GM23248 (cell line): Measurements from ENCODE around the gene ELMO1. TPM values are rescaled to one million over a fixed set of nuclear protein-coding genes. Genes with fewer than 3 reads are reported as not detected.

Experiments used
- DNase-seq: peaks from one replicate; pipeline ENCODE4 v3.0.0-alpha.2; 2015
- H2AFZ ChIP-seq: fragments of 200-600 bp; sonication (generic); 2 replicates; pipeline ENCODE4 v1.6.1; 2016; ENCODE audit warnings: antibody characterized with exemption
- H3F3A ChIP-seq: fragments of 200-600 bp; sonication (generic); 2 replicates; pipeline ENCODE4 v1.6.1; 2016; ENCODE audit warnings: mild to moderate bottlenecking, antibody characterized with exemption, mixed run types; ENCODE audit not compliant: insufficient read depth
- H3K27ac ChIP-seq: fragments of 200-600 bp; sonication (generic); 2 replicates; pipeline ENCODE4 v1.5.1; 2016; ENCODE audit warnings: mild to moderate bottlenecking
- H3K27me3 ChIP-seq: fragments of 200-600 bp; sonication (generic); replicated peaks from 2 replicates; pipeline ENCODE4 v1.6.1; 2016; ENCODE audit warnings: mild to moderate bottlenecking; ENCODE audit not compliant: insufficient read depth
- H3K36me3 ChIP-seq: fragments of 200-600 bp; sonication (generic); 2 replicates; pipeline ENCODE4 v1.6.1; 2016; ENCODE audit warnings: low read depth, mild to moderate bottlenecking
- H3K4me1 ChIP-seq: fragments of 200-600 bp; sonication (generic); 2 replicates; pipeline ENCODE4 v1.6.1; 2016; ENCODE audit warnings: mild to moderate bottlenecking; ENCODE audit not compliant: insufficient read depth
- H3K4me2 ChIP-seq: fragments of 200-600 bp; sonication (generic); one replicate; pipeline ENCODE4 v1.6.1; 2016; ENCODE audit warnings: mild to moderate bottlenecking; ENCODE audit not compliant: unreplicated experiment
- H3K4me3 ChIP-seq: fragments of 200-600 bp; sonication (generic); 2 replicates; pipeline ENCODE4 v1.5.1; 2016; ENCODE audit warnings: mild to moderate bottlenecking
- H3K79me2 ChIP-seq: fragments of 200-600 bp; sonication (generic); 2 replicates; pipeline ENCODE4 v1.6.1; 2016; ENCODE audit warnings: mild to moderate bottlenecking; ENCODE audit not compliant: insufficient read depth
- H3K9ac ChIP-seq: fragments of 200-600 bp; sonication (generic); 2 replicates; pipeline ENCODE4 v1.6.1; 2016; ENCODE audit warnings: mild to moderate bottlenecking
- H3K9me2 ChIP-seq: fragments of 200-600 bp; sonication (generic); 2 replicates; pipeline ENCODE4 v1.6.1; 2016; ENCODE audit warnings: mixed run types, mild to moderate bottlenecking, moderate library complexity; ENCODE audit not compliant: insufficient read depth
- H3K9me3 ChIP-seq: fragments of 200-600 bp; sonication (generic); one replicate; pipeline ENCODE4 v1.6.1; 2017; ENCODE audit warnings: low read depth
- H4K20me1 ChIP-seq: fragments of 200-600 bp; sonication (generic); 2 replicates; pipeline ENCODE4 v1.6.0; 2016; ENCODE audit not compliant: insufficient read depth
- EZH2 ChIP-seq: fragments of 200-600 bp; sonication (generic); IDR thresholded peaks from 2 replicates; pipeline ENCODE4 v1.6.1; 2018; ENCODE audit warnings: antibody characterized with exemption, mild to moderate bottlenecking; ENCODE audit not compliant: insufficient read depth, poor library complexity, severe bottlenecking
- EZH2phosphoT487 ChIP-seq: fragments of 200-600 bp; sonication (generic); IDR thresholded peaks from 2 replicates; pipeline ENCODE4 v1.6.1; 2018; ENCODE audit warnings: antibody characterized with exemption, moderate library complexity, mild to moderate bottlenecking, low read depth; ENCODE audit not compliant: insufficient read depth
- WGBS, 2 experiments: methylation state at CpG; one replicate each; pipeline ENCODE4 v1.1.6; 2015 to 2017; ENCODE audit warnings: low lambda C conversion rate in 2 of 2, low coverage in 1 of 2; ENCODE audit errors: missing lambda C conversion rate in 2 of 2; 5-methylcytosine and 5-hydroxymethylcytosine counted together
- in situ Hi-C: fragments of 300-500 bp; cut with MboI; formaldehyde crosslinking; loops from 2 replicates; pipeline ENCODE4 v1.15.0; 2020
- polyA plus RNA-seq: library from polyadenylated mRNA; unstranded; fragments of >200 nt; fragmentation: Nextera tagmentation; extraction: Ambion mirVana; gene quantifications from 2 replicates; pipeline ENCODE4 v1.2.1, GENCODE V29; 2016
- total RNA-seq: library from RNA; depleted of rRNA; stranded (reverse); fragments of >200 nt; shearing (Covaris generic); gene quantifications from 2 replicates; pipeline ENCODE4 v1.2.3, GENCODE V29; 2014

The ELMO1 gene
- total and polyA plus RNA-seq, 2 experiments from 2014 or later: not detected

DNA sequence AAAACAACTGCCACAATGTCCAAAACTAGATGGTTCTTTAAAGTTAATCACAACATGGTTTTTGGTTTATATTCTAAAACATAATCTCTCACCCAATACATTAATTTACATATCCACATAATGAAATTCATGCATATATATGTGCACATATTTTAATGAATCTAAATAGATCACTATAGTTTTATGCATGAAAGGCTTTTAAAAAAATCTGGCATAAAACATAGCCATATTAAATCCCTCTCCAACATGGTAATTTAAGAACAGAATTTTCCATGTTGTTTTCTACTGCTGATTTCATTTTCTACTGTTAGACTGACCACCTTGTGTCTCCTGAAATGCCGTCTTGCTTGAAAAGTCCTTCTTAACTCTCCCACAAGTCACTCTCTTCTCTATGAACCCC, 528.2 kb downstream of the ELMO1 start:
- Histone ChIP-seq H3K9me3 (no peaks in the 10 kb centered on the region), H3K4me3 (no peak overlapping the region), H3K79me2 (no peaks in the 10 kb centered on the region), H3F3A (no peaks in the 10 kb centered on the region), H3K27ac (no peak overlapping the region), H3K4me1 (no peaks in the 10 kb centered on the region), H3K4me2 (no peak overlapping the region), H3K9ac (no peak overlapping the region), H3K27me3 (no peaks in the 10 kb centered on the region), H3K9me2 (no peaks in the 10 kb centered on the region), H3K36me3 (no peaks in the 10 kb centered on the region), H4K20me1 (no peaks in the 10 kb centered on the region), H2AFZ (no peak overlapping the region)
- TF ChIP-seq EZH2phosphoT487: no peak
- in situ Hi-C loops: no loop called here
- WGBS, 2 experiments: 50 to 62% methylated on average over 1 of the region's 1 CpG
- DNase-seq: no peak

DNA sequence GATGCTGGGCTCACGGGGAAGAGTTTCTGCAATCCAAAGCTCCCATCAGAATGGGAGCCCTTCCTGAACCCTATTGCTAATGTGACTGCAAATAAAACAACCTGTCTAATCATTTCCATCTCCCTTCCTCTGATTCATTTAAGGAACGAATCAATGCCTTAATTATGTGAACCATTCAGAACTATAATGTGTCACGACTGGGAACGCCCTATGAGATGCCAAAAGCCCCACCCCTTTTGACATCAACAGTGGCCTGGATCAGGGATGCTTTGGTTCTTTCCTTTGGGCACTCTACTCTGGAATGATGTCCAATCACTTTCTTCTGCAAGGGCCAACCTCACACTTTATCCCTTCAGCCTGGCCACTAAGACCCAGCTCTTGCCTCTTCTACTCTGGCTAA, 528.9 kb downstream of the ELMO1 start:
- H3K9me3 ChIP-seq: no peaks in the 10 kb centered on the region
- H2AFZ ChIP-seq: no peak overlapping the region
- WGBS, 2 experiments: 30 to 34% methylated on average over 4 of the region's 4 CpGs
- H3K36me3 ChIP-seq: no peaks in the 10 kb centered on the region
- H4K20me1 ChIP-seq: no peaks in the 10 kb centered on the region
- no peak for DNase-seq
- H3K4me1 ChIP-seq: no peaks in the 10 kb centered on the region
- no peaks in the 10 kb centered on the region for H3K9me2 ChIP-seq
- no peak overlapping the region for H3K27ac ChIP-seq
- in situ Hi-C loops: no loop called here
- H3K27me3 ChIP-seq: no peaks in the 10 kb centered on the region
- H3K4me2 ChIP-seq: no peak overlapping the region
- no peak overlapping the region for H3K9ac ChIP-seq
- TF ChIP-seq EZH2phosphoT487 (no peak), EZH2 (no peak)
- H3F3A ChIP-seq: no peaks in the 10 kb centered on the region
- no peak overlapping the region for H3K4me3 ChIP-seq
- H3K79me2 ChIP-seq: no peaks in the 10 kb centered on the region

DNA sequence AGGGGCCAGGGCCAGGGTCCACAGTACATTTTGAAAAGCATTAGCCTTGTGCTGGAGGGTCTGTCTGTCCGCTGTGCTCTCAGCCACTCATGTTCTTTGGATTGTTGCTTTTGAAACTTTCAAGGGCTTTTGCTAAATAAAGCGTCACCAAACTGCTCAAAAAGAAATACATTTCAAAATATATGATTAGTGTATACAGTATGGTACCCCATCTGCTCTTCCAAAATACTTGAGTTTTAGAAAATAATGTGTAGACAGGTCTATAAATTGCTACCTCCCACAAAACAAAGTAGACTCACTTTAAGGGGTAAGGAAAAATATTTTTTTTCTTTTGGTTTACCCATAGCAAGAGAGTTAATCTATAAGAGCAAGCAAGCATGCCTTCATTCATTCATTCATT, 530.1 kb downstream of the ELMO1 start:
- Histone ChIP-seq H3K4me2 (no peak overlapping the region), H3K79me2 (no peaks in the 10 kb centered on the region), H3K9me3 (no peaks in the 10 kb centered on the region), H3F3A (no peaks in the 10 kb centered on the region), H3K4me3 (no peak overlapping the region), H3K9ac (no peak overlapping the region), H3K4me1 (no peaks in the 10 kb centered on the region), H3K27me3 (no peaks in the 10 kb centered on the region), H3K27ac (no peak overlapping the region), H3K36me3 (no peaks in the 10 kb centered on the region), H3K9me2 (no peaks in the 10 kb centered on the region), H2AFZ (no peak overlapping the region), H4K20me1 (no peaks in the 10 kb centered on the region)
- TF ChIP-seq EZH2phosphoT487: no peak
- no peak for TF ChIP-seq EZH2
- no peak for DNase-seq
- in situ Hi-C loops: no loop called here
- 30 to 31% methylated on average over 2 of the region's 2 CpGs for WGBS, 2 experiments

DNA sequence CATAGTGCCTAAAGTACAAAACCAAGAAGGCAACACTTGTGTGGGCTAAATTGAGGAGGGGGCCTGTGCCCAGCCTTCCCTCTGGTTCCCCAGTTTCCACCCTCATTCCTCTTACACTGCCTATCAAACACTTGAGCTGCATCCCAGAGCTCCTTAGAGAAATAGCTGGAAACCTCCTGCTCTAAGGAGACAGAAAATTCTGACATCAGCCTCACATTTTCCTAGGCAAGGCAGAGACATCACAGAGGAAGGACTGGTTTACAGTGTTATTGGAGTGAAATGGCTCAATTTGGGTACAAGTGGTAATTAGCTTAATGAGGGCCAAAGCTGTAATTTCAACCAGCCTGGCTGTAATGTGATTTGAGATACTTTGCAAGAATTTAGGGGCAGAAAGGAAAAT, 532.0 kb downstream of the ELMO1 start:
- no peaks in the 10 kb centered on the region for H3K4me1 ChIP-seq

DNA sequence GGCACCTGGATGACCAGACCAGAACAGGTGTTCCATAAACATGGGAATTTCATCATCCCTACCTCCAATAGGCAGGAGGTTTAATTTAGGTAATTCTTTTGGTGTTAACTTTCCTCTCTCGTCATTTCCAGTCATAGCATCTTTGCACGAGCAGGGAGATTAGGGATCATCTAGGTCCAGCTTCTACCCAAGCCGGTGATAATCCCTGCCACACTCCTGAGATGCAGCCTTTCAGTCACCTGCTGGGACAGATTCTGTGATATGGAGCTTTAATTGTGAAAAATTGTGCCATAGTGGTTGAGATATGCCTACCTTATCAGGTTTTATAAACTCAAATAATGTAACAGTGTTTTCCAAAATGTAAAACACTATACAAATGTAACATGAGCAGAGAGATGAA, 532.5 kb downstream of the ELMO1 start:
- H3K9me3 ChIP-seq: no peaks in the 10 kb centered on the region
- no peak overlapping the region for H3K27ac ChIP-seq
- no peak overlapping the region for H3K9ac ChIP-seq
- H3K36me3 ChIP-seq: no peaks in the 10 kb centered on the region
- no peaks in the 10 kb centered on the region for H3K79me2 ChIP-seq
- H3K9me2 ChIP-seq: no peaks in the 10 kb centered on the region
- TF ChIP-seq EZH2: no peak
- TF ChIP-seq EZH2phosphoT487: no peak
- no peak overlapping the region for H3K4me2 ChIP-seq
- no peak overlapping the region for H2AFZ ChIP-seq
- DNase-seq: no peak
- H4K20me1 ChIP-seq: no peaks in the 10 kb centered on the region
- in situ Hi-C loops: no loop called here
- H3K4me3 ChIP-seq: no peak overlapping the region
- no peaks in the 10 kb centered on the region for H3K27me3 ChIP-seq
- H3K4me1 ChIP-seq: no peaks in the 10 kb centered on the region
- WGBS, 2 experiments: 41 to 51% methylated on average over 3 of the region's 3 CpGs
- H3F3A ChIP-seq: no peaks in the 10 kb centered on the region

More for the DNA sequence above, 532.0 kb downstream of the ELMO1 start:
- no peak overlapping the region for H3K4me2 ChIP-seq
- TF ChIP-seq EZH2 (no peak), EZH2phosphoT487 (no peak)
- no peaks in the 10 kb centered on the region for H3K9me3 ChIP-seq
- no peak overlapping the region for H2AFZ ChIP-seq
- no peaks in the 10 kb centered on the region for H3K79me2 ChIP-seq
- H3K4me3 ChIP-seq: no peak overlapping the region
- no peak overlapping the region for H3K9ac ChIP-seq
- H3K9me2 ChIP-seq: no peaks in the 10 kb centered on the region
- no peaks in the 10 kb centered on the region for H3K27me3 ChIP-seq
- no peak for DNase-seq
- in situ Hi-C loops: no loop called here
- no peak overlapping the region for H3K27ac ChIP-seq
- H3F3A ChIP-seq: no peaks in the 10 kb centered on the region
- H3K36me3 ChIP-seq: no peaks in the 10 kb centered on the region
- H4K20me1 ChIP-seq: no peaks in the 10 kb centered on the region
